HepG2 (cell line): ENCODE results near the gene CHID1. TPM values are rescaled to one million over a fixed set of nuclear protein-coding genes. Genes with fewer than 3 reads are reported as not detected.

Experiments used
- ATF7-NPFF ChIP-seq: sonication (generic); formaldehyde crosslinking; IDR thresholded peaks from 2 replicates; pipeline ENCODE4 v1.8.1; 2023; ENCODE audit warnings: mild to moderate bottlenecking, low read depth, missing genetic modification reagents, moderate library complexity
- FOXM1 ChIP-seq: sonication (generic); formaldehyde crosslinking; IDR thresholded peaks from 2 replicates; pipeline ENCODE4 v1.5.0; 2020; ENCODE audit warnings: missing genetic modification reagents
- ISX ChIP-seq: sonication (generic); formaldehyde crosslinking; conservative IDR thresholded peaks from 2 replicates; pipeline ENCODE4 v1.5.0; 2020; ENCODE audit warnings: missing genetic modification reagents
- NFE2 ChIP-seq: sonication (generic); formaldehyde crosslinking; IDR thresholded peaks from 2 replicates; pipeline ENCODE4 v1.4.0; 2020; ENCODE audit warnings: missing genetic modification reagents
- NFKBIZ ChIP-seq: IDR thresholded peaks from 2 replicates; pipeline ENCODE4 v1.6.1; 2018; ENCODE audit warnings: missing genetic modification reagents, missing compliant biosample characterization
- PAX8 ChIP-seq: sonication (generic); formaldehyde crosslinking; IDR thresholded peaks from 2 replicates; pipeline ENCODE4 v1.8.0; 2022; ENCODE audit warnings: mild to moderate bottlenecking, missing genetic modification reagents, borderline replicate concordance
- RFXANK ChIP-seq: IDR thresholded peaks from 2 replicates; pipeline ENCODE4 v1.6.1; 2016
- ZNF253 ChIP-seq: sonication (generic); formaldehyde crosslinking; IDR thresholded peaks from 2 replicates; pipeline ENCODE4 v1.8.0; 2022; ENCODE audit warnings: mild to moderate bottlenecking, missing genetic modification reagents, borderline replicate concordance
- ZNF282 ChIP-seq: fragments of 450-650 bp; IDR thresholded peaks from 2 replicates; pipeline ENCODE4 v1.6.1; 2018; ENCODE audit not compliant: partially characterized antibody
- ZNF567 ChIP-seq: sonication (generic); formaldehyde crosslinking; IDR thresholded peaks from 2 replicates; pipeline ENCODE4 v1.8.1; 2023; ENCODE audit warnings: mild to moderate bottlenecking, missing genetic modification reagents, borderline replicate concordance
- ZNF644 ChIP-seq: IDR thresholded peaks from 2 replicates; pipeline ENCODE4 v1.6.1; 2016; ENCODE audit warnings: low read depth
- polyA plus RNA-seq, 8 experiments: library from polyadenylated mRNA; depleted of rRNA in 3 of 8; stranded (reverse) in 7 of 8; unstranded in 1 of 8; fragments of >200 nt; fragmentation: Illumina TruSeq in 4 of 8; extraction: Trizol in 4 of 8; gene quantifications; 2 replicates each; pipeline versions ENCODE4 v1.2.1 to v1.2.3, GENCODE V29; 2011 to 2016; ENCODE audit warnings: low read depth in 4 of 8, missing spikeins in 1 of 8, mixed read lengths in 1 of 8; ENCODE audit not compliant: insufficient read depth in 1 of 8
- total RNA-seq, 5 experiments: library from RNA; depleted of rRNA; stranded (reverse); fragments of >200 nt; fragmentation: Illumina TruSeq; extraction: Trizol; gene quantifications; 2 replicates each; pipeline ENCODE4 v1.2.3, GENCODE V29; 2016; ENCODE audit warnings: low read depth in 1 of 5
- TF ChIP-seq, protein P1 (sequence below): sonication (generic); formaldehyde crosslinking; IDR thresholded peaks from 2 replicates; pipeline ENCODE4 v1.5.1; 2020; ENCODE audit warnings: missing genetic modification reagents, mild to moderate bottlenecking, borderline replicate concordance
- TF ChIP-seq, protein P2 (sequence below): sonication (generic); formaldehyde crosslinking; IDR thresholded peaks from 2 replicates; pipeline ENCODE4 v1.8.1; 2023; ENCODE audit warnings: missing genetic modification reagents, inconsistent platforms, borderline replicate concordance
- TF ChIP-seq, protein P3 (sequence below), 2 experiments: fragments of 450-650 bp in 1 of 2; sonication (generic) in 1 of 2; formaldehyde crosslinking in 1 of 2; IDR thresholded peaks; 2 replicates each; pipeline versions ENCODE4 v1.6.1 to v1.8.0; 2016 to 2022; ENCODE audit warnings: antibody characterized with exemption in 1 of 2, mild to moderate bottlenecking in 1 of 2, missing genetic modification reagents in 1 of 2
- TF ChIP-seq, protein P4 (sequence below): IDR thresholded peaks from 2 replicates; pipeline ENCODE4 v1.6.1; 2016; ENCODE audit warnings: low read depth, borderline replicate concordance

CHID1 gene
- total and polyA plus RNA-seq, 2 of the 13 experiments (the other 11 are each of a cell fraction or from before 2014, with no cell fraction given), result 65.1 to 93.6 TPM

DNA sequence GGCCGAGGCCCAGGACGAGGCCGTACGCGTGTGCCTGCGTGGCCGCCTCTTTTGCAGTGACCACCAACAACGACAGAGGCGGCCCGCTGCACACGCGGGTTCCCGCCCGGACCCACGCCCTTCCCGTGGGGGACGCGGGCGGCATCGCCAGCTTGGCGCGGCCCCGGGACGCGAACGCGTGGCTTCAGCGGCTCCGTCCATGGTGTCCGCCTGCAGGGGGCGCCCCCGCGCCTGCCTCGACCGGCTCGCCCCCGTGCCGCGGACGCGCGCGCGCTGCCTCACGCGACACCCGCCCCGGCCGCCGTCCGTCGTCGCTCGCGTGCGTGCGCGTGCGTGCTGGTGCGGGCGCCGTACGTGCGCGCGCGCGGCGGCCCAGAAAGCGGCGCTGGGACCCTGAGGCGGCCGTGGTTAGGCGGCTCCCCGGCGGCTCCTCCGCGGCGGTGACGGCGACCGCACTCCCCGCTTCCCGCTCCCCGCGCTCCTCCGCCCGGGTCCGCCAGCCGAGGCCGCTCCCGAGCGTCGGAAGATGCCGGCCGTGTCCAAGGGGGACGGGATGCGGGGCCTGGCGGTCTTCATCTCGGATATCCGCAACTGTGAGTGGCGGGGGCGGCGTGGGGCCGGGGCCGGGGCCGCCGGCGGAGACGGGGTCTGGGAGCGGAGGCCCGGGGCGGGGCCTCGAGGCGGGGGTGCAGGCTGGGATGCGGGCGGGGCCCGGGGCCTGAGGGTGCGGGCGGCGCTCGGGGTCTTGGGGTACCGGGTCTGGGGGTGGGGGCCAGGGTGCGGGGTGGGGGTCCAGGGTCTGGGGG is 15.1 kb upstream of the CHID1 start, which contains the start of gene AP2A2 (continued):
- TF ChIP-seq RFXANK (CRISPR knock-in tag) (no peak), FOXM1 (no peak), ZNF253 (CRISPR knock-in tag) (no peak), NFE2 (no peak), PAX8 (CRISPR knock-in tag) (no peak; the same call in 1 of the 2 replicates), ZNF282 (no peak), NFKBIZ (CRISPR knock-in tag) (no peak), ISX (CRISPR knock-in tag) (no peak), ZNF567 (CRISPR knock-in tag) (no peak), ATF7-NPFF (CRISPR knock-in tag) (peak; percentile 90; the same call in 1 of the 2 replicates), ZNF644 (CRISPR knock-in tag) (no peak)
- TF ChIP-seq, protein P1, sequence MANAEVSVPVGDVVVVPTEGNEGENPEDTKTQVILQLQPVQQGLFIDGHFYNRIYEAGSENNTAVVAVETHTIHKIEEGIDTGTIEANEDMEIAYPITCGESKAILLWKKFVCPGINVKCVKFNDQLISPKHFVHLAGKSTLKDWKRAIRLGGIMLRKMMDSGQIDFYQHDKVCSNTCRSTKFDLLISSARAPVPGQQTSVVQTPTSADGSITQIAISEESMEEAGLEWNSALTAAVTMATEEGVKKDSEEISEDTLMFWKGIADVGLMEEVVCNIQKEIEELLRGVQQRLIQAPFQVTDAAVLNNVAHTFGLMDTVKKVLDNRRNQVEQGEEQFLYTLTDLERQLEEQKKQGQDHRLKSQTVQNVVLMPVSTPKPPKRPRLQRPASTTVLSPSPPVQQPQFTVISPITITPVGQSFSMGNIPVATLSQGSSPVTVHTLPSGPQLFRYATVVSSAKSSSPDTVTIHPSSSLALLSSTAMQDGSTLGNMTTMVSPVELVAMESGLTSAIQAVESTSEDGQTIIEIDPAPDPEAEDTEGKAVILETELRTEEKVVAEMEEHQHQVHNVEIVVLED (CRISPR knock-in tag), result peak; percentile 92
- TF ChIP-seq, protein P2, sequence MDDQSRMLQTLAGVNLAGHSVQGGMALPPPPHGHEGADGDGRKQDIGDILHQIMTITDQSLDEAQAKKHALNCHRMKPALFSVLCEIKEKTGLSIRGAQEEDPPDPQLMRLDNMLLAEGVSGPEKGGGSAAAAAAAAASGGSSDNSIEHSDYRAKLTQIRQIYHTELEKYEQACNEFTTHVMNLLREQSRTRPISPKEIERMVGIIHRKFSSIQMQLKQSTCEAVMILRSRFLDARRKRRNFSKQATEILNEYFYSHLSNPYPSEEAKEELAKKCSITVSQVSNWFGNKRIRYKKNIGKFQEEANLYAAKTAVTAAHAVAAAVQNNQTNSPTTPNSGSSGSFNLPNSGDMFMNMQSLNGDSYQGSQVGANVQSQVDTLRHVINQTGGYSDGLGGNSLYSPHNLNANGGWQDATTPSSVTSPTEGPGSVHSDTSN (CRISPR knock-in tag), result no peak
- TF ChIP-seq, protein P3, sequence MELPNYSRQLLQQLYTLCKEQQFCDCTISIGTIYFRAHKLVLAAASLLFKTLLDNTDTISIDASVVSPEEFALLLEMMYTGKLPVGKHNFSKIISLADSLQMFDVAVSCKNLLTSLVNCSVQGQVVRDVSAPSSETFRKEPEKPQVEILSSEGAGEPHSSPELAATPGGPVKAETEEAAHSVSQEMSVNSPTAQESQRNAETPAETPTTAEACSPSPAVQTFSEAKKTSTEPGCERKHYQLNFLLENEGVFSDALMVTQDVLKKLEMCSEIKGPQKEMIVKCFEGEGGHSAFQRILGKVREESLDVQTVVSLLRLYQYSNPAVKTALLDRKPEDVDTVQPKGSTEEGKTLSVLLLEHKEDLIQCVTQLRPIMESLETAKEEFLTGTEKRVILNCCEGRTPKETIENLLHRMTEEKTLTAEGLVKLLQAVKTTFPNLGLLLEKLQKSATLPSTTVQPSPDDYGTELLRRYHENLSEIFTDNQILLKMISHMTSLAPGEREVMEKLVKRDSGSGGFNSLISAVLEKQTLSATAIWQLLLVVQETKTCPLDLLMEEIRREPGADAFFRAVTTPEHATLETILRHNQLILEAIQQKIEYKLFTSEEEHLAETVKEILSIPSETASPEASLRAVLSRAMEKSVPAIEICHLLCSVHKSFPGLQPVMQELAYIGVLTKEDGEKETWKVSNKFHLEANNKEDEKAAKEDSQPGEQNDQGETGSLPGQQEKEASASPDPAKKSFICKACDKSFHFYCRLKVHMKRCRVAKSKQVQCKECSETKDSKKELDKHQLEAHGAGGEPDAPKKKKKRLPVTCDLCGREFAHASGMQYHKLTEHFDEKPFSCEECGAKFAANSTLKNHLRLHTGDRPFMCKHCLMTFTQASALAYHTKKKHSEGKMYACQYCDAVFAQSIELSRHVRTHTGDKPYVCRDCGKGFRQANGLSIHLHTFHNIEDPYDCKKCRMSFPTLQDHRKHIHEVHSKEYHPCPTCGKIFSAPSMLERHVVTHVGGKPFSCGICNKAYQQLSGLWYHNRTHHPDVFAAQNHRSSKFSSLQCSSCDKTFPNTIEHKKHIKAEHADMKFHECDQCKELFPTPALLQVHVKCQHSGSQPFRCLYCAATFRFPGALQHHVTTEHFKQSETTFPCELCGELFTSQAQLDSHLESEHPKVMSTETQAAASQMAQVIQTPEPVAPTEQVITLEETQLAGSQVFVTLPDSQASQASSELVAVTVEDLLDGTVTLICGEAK (IDR thresholded peaks at IDR 0.05), result no peak
- TF ChIP-seq, protein P3 (CRISPR knock-in tag; IDR thresholded peaks at IDR 0.05), result peak; percentile 63; the same call in 1 of the 2 replicates
- TF ChIP-seq, protein P4, sequence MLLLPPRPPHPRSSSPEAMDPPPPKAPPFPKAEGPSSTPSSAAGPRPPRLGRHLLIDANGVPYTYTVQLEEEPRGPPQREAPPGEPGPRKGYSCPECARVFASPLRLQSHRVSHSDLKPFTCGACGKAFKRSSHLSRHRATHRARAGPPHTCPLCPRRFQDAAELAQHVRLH (CRISPR knock-in tag), result no peak
